Prostate gland (tissue), 2 donors: ENCODE results near the gene MGLL.
A peak's percentile ranks its signal among the peaks of the same experiment; 100 is the strongest.

Experiments used
- CTCF ChIP-seq, 4 experiments: fragments of 200-600 bp in 2 of 4; fragments of 450-650 bp in 2 of 4; sonication (generic) in 2 of 4; IDR thresholded peaks; 1 replicate in 3 of 4; 2 replicates in 1 of 4; pipeline ENCODE4 v1.5.1; 2016 to 2019; ENCODE audit warnings: antibody characterized with exemption in 4 of 4, mild to moderate bottlenecking in 2 of 4, moderate library complexity in 2 of 4
- POLR2A ChIP-seq: fragments of 450-650 bp; IDR thresholded peaks from one replicate; pipeline ENCODE4 v1.6.1; 2016; ENCODE audit warnings: antibody characterized with exemption, mild to moderate bottlenecking
- POLR2AphosphoS5 ChIP-seq: sonication (generic); formaldehyde crosslinking; IDR thresholded peaks from one replicate; pipeline ENCODE4 v1.6.1; 2017; ENCODE audit warnings: antibody characterized with exemption

DNA sequence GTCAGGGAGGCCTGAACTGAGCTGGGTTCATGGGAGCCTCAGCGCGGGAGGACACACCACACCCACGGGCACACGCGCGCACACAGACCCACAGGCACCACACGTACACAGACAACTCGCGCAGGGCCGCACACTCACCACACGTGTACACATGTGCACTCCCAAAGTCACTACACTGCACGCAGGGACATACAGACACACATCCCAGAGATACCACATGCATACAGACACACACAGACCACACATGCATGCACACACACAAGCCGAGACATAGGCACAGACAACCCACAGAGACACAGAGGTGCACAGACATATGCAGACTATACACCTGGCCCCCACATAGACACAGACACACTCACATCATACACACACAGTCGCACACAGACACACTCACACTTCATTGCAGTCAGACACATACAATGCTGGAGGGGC, 1.1 kb upstream of the MGLL start:
- TF ChIP-seq CTCF (IDR thresholded peaks at IDR 0.05) (peak in 1 of 4 experiments; percentile 15), POLR2A (no peak), POLR2AphosphoS5 (no peak)
